Measurements from ENCODE around the gene LEP.

- TF ChIP-seq POLR2A (IDR thresholded peaks at IDR 0.05) (no peak), CTCF (IDR thresholded peaks at IDR 0.05) (no peak)
These were observed 6.6 kb downstream of the LEP start for GRCh38 chr7:128247640-128248194.

All from adrenal gland (tissue), 5 donors.